NCI-H1930 (cell line): ENCODE measurements around the gene CARMIL1.
"Not testable (repeated sequence)": the region's sequence is repeated elsewhere in the genome, so short reads cannot be mapped to it uniquely, and the experiment has no call there.

Experiments
- DNase-seq, 2 experiments: peaks; one replicate each; lab custom pipeline; 2025; lab: John Stamatoyannopoulos, UW

Gene CARMIL1

DNA sequence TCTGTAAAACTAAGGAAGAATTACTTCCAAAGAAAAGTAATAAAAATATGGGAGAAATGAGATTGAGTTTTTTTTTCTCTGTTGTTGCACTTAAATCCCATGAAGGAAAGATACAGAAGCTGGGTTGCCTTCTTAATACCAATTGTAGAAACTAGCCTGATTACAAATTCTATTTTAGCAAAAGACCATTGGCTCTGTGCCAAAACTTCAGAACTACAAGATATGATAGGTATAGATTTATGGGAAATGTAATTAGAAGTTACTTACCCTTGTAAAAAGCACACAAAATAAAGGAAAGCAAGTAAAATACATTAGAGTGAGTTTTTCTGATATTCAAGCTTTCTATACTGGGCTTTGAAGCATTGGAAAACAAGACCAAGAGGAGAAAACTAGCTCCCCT is 299.4 kb downstream of the CARMIL1 start:
- DNase-seq = peak in 1 of 2 experiments; percentile 37

DNA sequence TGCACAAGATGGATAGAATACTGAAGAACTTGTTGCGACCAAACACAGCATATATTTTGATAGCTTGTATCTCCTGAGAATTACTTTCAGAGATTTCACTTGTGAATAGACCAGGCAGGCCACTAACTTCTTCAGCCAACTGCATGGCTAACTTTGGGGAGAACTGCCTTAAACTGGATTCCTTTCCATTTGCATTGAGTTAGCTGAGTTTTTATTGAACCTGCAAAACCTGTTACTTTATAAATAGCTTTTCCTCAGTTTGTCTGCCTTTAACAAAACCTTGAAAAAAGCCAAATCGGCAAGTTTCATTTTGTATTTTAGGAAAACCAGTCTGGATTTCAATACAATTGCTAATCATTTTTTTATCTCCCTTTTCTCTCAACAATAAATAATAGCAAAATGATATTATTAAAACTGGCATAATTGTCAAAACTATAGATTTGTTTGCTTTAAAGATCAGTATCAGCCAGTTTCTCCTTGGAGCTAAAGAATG is 300.3 kb downstream of the CARMIL1 start:
- DNase-seq = no peak

DNA sequence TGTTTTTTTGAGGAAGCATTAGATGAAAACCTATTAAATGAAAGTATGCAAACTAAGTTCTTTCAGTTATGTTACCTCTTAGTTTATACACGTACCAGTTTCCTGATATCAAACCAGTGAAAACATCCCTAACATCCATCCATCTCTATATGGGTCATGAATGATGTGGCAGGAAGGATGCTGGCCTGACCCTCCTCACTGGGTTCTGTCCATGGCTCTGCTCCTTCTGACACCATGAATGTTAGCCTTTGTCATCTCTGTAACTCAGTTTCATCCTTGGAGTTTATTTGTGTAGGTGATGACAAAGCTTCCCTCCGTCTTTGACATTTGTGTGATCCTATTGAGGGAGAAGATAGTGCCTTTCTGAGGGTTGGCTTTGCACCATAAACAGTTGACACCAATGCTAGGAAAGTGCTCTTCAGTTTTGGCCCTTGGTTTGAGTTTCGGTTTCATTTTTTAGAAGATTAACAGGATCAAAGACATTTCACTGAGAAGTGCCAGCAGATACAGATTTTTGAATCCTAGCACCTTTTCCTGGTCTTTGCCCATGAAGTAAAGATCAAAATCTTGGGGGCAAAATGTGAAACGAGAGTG is 300.8 kb downstream of the CARMIL1 start:
- no peak for DNase-seq

DNA sequence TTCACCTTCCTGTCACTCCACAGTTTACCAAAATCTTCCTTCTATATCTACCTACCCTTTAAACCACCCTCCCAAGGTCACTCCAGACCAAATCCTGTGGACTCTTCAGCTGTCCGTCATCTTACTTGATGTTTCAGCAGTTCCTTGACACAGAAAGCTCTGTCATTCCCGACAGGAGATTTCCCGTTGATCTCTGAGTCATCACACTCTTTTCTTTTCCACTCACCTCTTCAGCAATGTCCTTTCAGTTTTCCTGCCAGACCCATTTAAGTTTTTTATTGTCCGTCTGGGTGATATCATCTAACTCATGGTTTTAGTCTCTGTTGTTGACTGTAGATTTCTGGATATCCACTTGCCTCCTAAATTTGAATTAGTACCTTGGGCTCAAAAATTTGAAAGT is 302.9 kb downstream of the CARMIL1 start:
- no peak for DNase-seq

- DNase-seq = no peak
These were observed 303.9 kb downstream of the CARMIL1 start for GRCh38 chr6:25583099-25583498.

DNA sequence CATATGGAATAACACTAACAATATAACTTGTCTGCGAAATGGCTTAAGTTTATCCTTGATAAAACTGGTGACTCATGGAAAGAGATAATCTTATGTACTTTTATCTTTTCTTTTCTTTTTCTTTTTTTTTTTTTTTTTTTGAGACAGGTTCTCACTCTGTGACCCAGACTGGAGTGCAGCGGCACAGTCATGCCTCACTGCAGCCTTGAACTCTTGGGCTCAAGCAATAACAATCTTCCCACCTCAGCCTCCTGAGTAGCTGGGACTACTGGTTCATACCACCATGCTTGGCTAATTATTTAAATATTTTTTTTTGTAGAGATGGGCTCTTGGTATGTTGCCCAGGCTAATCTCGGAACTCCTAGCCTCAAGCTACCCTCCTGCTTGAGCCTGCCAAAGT is 304.7 kb downstream of the CARMIL1 start:
- no peak for DNase-seq

- DNase-seq = no peak
These were observed 306.1 kb downstream of the CARMIL1 start for GRCh38 chr6:25585225-25585624.

GRCh38 chr6:25586119-25586518 is 306.9 kb downstream of the CARMIL1 start:
- not testable (repeated sequence) for DNase-seq

DNA sequence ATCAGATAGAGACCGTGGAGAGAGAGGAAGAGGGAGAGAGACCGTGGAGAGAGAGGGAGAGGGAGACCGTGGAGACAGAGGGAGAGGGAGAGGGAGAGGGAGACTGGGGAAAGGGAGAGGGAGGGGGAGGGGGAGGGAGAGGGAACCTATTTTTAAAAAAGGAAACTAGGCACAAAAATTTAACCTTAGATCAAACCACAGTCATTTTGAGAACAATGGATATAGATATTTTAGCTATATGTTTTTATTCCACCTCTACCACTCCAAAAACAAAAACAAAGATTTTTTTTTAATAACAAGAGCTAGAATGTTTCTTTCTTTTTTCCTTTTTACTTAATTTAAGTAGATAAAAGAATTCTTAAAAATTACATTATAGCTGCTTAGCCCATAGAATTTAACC is 307.8 kb downstream of the CARMIL1 start:
- DNase-seq = no peak

GRCh38 chr6:25590986-25591385 is 311.8 kb downstream of the CARMIL1 start:
- DNase-seq = peak; percentile 26 to 53

GRCh38 chr6:25596928-25597818 is 318.0 kb downstream of the CARMIL1 start:
- no peak for DNase-seq

DNA sequence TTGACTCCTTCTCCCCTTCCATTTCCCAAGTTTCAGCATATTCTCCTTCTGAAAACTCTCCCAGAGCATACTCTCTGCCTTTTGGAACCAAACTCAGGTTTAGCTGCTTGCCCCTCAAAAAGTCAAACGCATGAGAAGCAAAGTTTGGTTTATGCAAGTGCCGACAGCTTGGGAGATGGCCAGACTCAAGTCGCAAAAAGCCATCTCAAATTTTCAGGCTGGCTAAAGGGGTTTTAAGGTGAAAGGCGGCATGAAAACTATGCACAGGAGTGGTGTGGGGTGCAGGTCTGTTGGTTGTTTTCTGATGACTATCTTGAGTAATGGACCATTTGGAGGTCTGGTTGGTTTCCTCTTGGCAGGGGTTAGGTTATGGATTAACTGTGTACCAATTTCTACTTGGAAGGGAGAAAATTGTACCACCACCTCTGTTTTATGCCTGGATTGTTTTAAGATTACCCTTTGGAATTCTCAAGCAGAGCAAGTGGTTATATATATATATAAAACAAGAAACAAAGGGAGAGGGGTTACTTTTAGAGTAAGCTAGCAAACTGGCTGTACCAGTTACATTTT is 320.4 kb downstream of the CARMIL1 start:
- DNase-seq = no peak

DNA sequence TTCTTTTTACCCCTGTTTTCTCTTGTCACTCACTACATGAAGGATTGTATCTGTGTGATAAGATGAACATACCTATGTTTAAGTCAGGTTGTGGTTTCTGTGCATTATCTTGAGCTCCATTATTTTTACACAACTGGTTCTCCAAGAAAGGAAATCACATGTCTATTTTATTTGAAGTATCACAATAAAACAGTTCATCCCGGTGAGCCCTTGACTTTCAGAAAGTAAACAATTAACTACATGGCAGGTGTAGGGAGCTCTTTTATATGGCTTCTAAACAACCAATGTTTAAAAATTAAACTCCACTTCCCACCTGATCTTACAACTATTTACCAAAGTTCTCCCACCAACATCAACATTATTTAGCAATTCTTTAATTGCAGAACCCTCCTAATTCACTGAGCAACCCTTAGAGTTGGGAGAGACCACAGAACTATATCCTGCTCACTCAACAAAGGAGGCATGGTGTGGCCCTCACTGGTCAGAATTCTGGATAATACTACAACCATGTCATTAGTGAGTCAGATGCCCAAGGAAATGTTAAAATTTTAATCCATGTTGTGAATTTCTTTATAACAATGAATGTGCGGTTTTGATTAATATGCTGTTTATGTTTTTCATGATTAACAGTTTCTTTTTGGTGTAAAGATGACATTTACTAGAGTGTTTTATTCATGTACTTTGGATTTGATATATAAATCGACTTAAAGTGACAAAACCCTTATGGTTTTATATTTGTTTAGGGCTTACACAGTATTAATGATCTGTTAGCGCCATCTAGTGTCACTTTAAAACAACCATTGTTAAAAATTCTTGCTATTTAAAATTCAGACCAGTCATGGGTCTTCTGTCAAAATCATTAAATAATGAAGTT is 322.9 kb downstream of the CARMIL1 start:
- DNase-seq = peak in 1 of 2 experiments; percentile 58

DNA sequence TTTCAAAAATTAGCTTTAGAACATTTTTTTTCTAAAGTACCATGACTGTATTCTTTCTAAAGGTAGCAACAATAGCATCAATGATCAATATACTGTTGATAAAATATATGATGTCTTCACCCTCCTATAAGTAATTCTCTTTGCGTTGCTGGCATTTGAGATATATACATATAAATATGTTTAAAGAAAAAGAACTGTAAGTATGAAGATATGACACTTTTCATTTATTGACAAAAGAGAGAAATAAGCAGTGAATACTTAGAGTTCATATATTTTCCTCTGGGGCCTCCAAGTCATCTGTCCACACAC is 323.5 kb downstream of the CARMIL1 start:
- no peak for DNase-seq

GRCh38 chr6:25603251-25603650 is 324.1 kb downstream of the CARMIL1 start:
- no peak for DNase-seq

DNA sequence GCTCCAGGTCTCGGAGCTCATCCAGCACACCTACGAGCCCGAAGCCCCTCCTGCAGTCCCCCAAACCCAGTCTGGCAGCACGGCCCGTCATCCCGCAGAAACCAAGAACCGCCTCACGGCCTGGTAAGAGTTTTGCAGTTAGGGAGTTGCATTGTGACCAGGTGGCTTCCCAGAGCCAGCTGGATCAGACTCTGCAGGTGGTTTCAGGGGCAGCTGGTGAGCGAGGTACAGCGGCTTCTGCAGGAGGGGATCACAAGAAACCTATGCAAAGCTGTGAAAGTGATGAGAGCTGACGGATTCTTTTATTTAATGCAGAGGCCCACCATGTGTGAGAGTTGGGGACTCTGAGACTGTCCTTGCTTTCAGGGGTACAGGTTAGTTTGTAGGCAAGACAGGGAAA is 327.0 kb downstream of the CARMIL1 start:
- no peak for DNase-seq

DNA sequence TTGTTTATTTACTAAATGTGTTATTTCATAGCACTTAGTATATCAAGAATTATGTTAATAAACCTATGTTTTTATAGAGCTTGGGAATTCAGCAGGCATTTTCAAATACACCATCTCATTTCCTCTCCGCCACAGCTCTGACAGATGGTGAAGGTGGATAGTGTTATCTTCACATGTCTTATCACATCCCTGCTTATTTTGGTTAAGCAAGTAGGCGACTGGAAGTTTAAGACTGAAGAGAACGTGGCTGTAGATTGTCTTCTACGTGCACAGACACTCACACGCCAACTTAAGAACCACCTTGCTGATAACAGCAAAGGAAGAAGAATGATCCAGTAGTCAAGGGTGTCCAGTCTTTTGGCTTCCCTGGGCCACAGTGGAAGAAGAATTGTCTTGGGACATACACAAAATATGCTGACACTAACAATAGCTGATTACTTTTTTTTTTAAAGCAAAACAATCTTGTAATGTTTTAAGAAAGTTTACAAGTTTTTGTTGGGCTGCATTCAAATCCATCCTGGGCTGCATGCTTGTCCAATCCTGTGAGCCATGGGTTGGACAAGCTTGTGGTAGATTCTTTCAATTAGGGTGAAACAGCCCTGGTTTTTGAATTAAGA is 329.5 kb downstream of the CARMIL1 start:
- no peak for DNase-seq

GRCh38 chr6:25612666-25613065 is 333.5 kb downstream of the CARMIL1 start:
- no peak for DNase-seq

GRCh38 chr6:25613415-25613814 is 334.2 kb downstream of the CARMIL1 start:
- DNase-seq = no peak

DNA sequence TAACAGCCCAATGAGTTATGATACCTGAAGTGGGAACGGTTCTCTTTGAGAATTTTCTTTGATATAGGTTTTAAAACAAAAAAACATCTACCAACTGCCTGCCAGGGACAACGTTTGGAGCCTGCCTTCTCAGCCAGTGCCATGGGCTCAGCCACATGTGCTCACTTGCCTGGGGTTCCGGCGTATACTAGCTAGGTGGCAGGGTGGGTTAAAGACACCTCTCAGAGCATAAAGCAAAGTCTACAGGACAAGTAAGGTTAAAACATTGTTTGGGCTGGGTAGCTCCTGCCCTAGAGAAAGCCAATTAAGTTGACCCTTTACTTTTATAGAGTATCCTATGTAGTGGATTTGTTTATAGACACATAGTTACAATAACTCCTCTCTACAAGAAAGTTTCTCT is 334.9 kb downstream of the CARMIL1 start:
- DNase-seq = no peak

DNA sequence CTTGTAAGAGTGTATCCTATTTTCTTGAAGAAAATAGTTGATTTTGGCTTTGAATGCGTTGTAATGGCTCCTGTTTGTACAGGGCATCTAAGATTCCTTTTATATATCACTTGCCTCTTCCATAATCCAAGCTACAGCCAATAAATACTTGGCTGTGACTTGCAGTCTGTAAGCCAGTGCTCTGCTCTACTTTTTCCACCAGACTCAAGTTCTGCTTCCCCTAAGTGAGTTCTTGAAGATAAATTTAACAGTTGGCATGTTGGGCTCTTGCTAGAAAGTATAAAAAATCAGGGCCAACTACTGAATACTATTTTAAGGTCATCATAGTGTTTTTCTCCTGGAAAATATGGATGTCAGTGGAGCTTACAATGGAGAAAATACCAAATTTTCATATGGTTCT is 336.3 kb downstream of the CARMIL1 start:
- no peak for DNase-seq

DNA sequence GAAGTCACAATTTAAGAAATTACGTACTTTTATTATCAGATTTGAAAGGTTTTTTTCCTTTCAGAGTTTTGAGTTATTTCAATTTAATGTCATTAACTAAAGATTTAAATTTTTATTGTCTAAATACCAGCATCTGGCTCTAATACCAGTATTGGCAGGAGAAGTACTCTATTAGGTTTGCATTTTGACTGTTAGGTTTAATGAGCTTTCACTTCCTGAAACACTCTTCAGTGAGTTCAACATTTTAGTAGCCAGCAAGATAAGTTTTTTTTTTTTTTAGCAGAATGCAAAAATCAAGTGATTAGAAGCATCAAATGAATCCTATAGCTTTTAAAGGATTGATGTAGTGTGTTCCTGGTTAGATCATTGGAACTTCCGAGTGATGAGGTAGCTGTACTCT is 338.8 kb downstream of the CARMIL1 start:
- DNase-seq = no peak
